ENCODE measurements around the gene GPR132.

Gene GPR132

DNA sequence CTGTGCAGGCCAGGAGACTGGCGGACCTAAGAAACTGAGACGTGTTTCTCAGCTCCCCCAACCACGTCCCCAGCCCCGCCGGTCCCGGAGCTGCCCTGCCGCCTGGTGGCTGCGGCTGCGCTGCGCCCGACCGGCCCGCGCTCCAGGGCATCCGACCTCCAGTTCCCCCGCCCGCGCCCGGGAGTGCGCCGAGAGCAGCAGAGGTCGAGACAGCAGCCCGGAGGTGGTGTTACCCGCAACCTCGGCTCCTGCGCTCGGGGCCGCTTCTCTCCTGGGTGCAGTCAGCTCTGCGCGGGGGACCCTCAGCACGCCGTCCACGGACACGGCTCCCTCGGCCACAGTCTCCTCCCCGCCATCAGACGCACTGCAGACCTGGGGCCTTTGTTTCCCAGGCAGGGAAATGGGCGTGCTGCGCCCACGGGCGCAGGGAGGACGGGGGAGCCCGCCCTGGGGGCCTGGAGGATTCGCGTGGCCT is 21.6 kb upstream of the GPR132 start:
- Histone ChIP-seq H3K9me3 (ENCODE audit: low read length) (no peaks in the 10 kb centered on the region), H3K4me1 (ENCODE audit: insufficient read depth, low read length, severe bottlenecking) (no peaks in the 10 kb centered on the region), H3K27ac (ENCODE audit: low read depth, low read length, poor library complexity, severe bottlenecking) (no peak overlapping the region), H3F3A (ENCODE audit: insufficient read depth, low read length) (no peaks in the 10 kb centered on the region), H3K27me3 (ENCODE audit: insufficient read depth, low read length) (peaks cover 6% of the 10 kb centered on the region; the same call in 1 of the 2 replicates), H3K36me3 (ENCODE audit: insufficient read depth, low read length) (no peaks in the 10 kb centered on the region), H2AFZ (ENCODE audit: low read length) (no peak overlapping the region), H3K4me3 (ENCODE audit: low read depth, low read length, poor library complexity, severe bottlenecking) (no peak overlapping the region), H3K79me2 (ENCODE audit: insufficient read depth, low read length) (no peaks in the 10 kb centered on the region), H3K9ac (ENCODE audit: low read length) (no peak overlapping the region), H3K4me2 (ENCODE audit: low read length) (no peak overlapping the region), H3K9me2 (ENCODE audit: low read depth, low read length) (no peaks in the 10 kb centered on the region), H4K20me1 (ENCODE audit: insufficient read depth, low read length) (no peaks in the 10 kb centered on the region)
- TF ChIP-seq, protein P1, sequence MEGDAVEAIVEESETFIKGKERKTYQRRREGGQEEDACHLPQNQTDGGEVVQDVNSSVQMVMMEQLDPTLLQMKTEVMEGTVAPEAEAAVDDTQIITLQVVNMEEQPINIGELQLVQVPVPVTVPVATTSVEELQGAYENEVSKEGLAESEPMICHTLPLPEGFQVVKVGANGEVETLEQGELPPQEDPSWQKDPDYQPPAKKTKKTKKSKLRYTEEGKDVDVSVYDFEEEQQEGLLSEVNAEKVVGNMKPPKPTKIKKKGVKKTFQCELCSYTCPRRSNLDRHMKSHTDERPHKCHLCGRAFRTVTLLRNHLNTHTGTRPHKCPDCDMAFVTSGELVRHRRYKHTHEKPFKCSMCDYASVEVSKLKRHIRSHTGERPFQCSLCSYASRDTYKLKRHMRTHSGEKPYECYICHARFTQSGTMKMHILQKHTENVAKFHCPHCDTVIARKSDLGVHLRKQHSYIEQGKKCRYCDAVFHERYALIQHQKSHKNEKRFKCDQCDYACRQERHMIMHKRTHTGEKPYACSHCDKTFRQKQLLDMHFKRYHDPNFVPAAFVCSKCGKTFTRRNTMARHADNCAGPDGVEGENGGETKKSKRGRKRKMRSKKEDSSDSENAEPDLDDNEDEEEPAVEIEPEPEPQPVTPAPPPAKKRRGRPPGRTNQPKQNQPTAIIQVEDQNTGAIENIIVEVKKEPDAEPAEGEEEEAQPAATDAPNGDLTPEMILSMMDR (IDR thresholded peaks at IDR 0.05; ENCODE audit: low read length), result peak; percentile 70
- TF ChIP-seq EZH2 (IDR thresholded peaks at IDR 0.05; ENCODE audit: borderline replicate concordance, low read length), result no peak

DNA sequence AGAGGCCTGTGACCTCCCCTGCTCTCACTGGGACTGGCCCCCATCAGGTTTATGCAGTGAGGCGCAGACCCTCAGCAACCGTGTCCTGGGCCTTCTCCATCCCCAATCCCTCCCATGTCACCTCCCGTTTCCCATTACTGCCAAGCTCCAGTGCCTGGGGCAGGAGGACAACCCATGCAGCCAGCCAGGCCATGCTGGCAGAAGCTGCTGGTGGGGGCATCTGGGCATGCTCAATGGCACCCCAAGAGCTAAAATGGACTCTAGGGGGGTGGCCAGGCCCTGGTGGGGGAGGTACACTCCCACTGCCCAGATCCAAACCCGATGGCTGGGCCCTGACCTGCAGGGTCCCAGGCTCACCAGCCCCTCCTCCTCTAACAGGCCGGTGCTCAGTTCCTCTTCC is 20.5 kb upstream of the GPR132 start:
- TF ChIP-seq, protein P1 (IDR thresholded peaks at IDR 0.05; ENCODE audit: low read length), result no peak
- no peak for TF ChIP-seq EZH2 (IDR thresholded peaks at IDR 0.05; ENCODE audit: borderline replicate concordance, low read length)
- H3K4me1 ChIP-seq (ENCODE audit: insufficient read depth, low read length, severe bottlenecking), result no peaks in the 10 kb centered on the region
- H3K9ac ChIP-seq (ENCODE audit: low read length), result no peak overlapping the region
- H3K9me3 ChIP-seq (ENCODE audit: low read length), result no peaks in the 10 kb centered on the region
- H3K27me3 ChIP-seq (ENCODE audit: insufficient read depth, low read length), result peaks cover 6% of the 10 kb centered on the region; the same call in 1 of the 2 replicates
- no peak overlapping the region for H3K27ac ChIP-seq (ENCODE audit: low read depth, low read length, poor library complexity, severe bottlenecking)
- no peak overlapping the region for H2AFZ ChIP-seq (ENCODE audit: low read length)
- H3K4me2 ChIP-seq (ENCODE audit: low read length), result no peak overlapping the region
- no peaks in the 10 kb centered on the region for H3K9me2 ChIP-seq (ENCODE audit: low read depth, low read length)
- no peaks in the 10 kb centered on the region for H3F3A ChIP-seq (ENCODE audit: insufficient read depth, low read length)
- no peaks in the 10 kb centered on the region for H3K36me3 ChIP-seq (ENCODE audit: insufficient read depth, low read length)
- no peaks in the 10 kb centered on the region for H3K79me2 ChIP-seq (ENCODE audit: insufficient read depth, low read length)
- H4K20me1 ChIP-seq (ENCODE audit: insufficient read depth, low read length), result no peaks in the 10 kb centered on the region
- H3K4me3 ChIP-seq (ENCODE audit: low read depth, low read length, poor library complexity, severe bottlenecking), result no peak overlapping the region

DNA sequence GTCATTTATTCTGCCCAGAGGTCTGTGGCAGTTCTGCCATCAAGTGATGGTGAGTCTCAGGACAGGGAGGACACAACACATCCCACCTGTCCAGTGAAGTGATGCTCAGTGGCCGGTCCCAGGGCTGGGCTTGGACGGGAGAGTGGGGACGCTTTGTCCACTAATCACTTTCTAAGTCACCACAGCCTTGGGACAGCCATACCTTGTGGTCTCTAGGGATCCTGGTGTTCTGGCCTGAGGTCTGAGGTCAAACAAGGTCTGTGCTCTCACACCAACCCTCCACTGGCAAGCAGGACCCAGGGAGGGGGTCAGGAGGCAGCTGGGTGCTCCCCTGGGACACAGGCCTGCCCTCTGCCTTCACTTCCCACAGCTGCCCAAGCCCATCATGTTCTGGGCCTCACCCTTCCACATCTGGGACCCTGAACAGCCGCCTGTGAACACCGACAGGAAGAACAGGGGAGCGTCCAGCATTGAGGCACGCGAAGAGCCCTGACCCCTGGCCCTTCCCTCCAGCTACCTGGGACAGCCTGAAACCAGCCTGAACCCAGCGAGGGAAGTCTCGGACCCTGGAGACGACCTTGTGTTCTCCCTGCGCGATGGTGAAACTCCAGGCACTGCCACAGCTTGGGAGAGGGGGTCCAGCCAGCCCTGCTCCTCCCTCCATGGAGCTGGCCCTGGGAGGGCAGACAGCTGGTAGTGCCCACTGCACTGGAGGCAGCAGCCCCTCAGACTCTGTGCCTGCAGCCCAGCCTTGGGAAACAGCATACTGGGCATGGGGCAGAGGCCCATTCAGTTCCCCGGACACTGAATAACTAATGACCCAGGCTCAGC is 19.7 kb upstream of the GPR132 start:
- Histone ChIP-seq H3K4me3 (ENCODE audit: low read depth, low read length, poor library complexity, severe bottlenecking) (no peak overlapping the region), H3K9me3 (ENCODE audit: low read length) (no peaks in the 10 kb centered on the region), H3K27me3 (ENCODE audit: insufficient read depth, low read length) (peaks cover 6% of the 10 kb centered on the region; the same call in 1 of the 2 replicates), H3K36me3 (ENCODE audit: insufficient read depth, low read length) (no peaks in the 10 kb centered on the region), H3F3A (ENCODE audit: insufficient read depth, low read length) (no peaks in the 10 kb centered on the region), H3K4me2 (ENCODE audit: low read length) (no peak overlapping the region), H3K9me2 (ENCODE audit: low read depth, low read length) (no peaks in the 10 kb centered on the region), H3K79me2 (ENCODE audit: insufficient read depth, low read length) (no peaks in the 10 kb centered on the region), H4K20me1 (ENCODE audit: insufficient read depth, low read length) (no peaks in the 10 kb centered on the region), H3K27ac (ENCODE audit: low read depth, low read length, poor library complexity, severe bottlenecking) (no peak overlapping the region), H2AFZ (ENCODE audit: low read length) (no peak overlapping the region), H3K9ac (ENCODE audit: low read length) (no peak overlapping the region), H3K4me1 (ENCODE audit: insufficient read depth, low read length, severe bottlenecking) (no peaks in the 10 kb centered on the region)
- TF ChIP-seq, protein P1 (IDR thresholded peaks at IDR 0.05; ENCODE audit: low read length), result no peak
- no peak for TF ChIP-seq EZH2 (IDR thresholded peaks at IDR 0.05; ENCODE audit: borderline replicate concordance, low read length)

Data from OCI-LY1 (cell line).